Uterus (tissue), 4 donors: ENCODE results near the gene CDKAL1. TPM values are rescaled to one million over a fixed set of nuclear protein-coding genes. Genes with fewer than 3 reads are reported as not detected.

Experiments
- DNase-seq, 2 donors: peaks; one replicate each; pipeline ENCODE4 v3.0.0-alpha.2; 2019 to 2020
- H3K27ac ChIP-seq, 2 donors: fragments of 200-600 bp; sonication (generic); 1 replicate in 1 of 2; 2 replicates in 1 of 2; pipeline ENCODE4 v1.5.1; 2016 to 2018
- H3K27me3 ChIP-seq, 2 donors: fragments of 200-600 bp; sonication (generic); one replicate each; pipeline ENCODE4 v1.5.1; 2018 to 2019; ENCODE audit warnings: control low read depth in 1 of 2
- H3K36me3 ChIP-seq, 2 donors: fragments of 200-600 bp; sonication (generic); one replicate each; pipeline ENCODE4 v1.5.1; 2019; ENCODE audit warnings: control low read depth in 1 of 2
- H3K4me1 ChIP-seq, 2 donors: fragments of 200-600 bp; sonication (generic); one replicate each; pipeline ENCODE4 v1.5.1; 2018 to 2019; ENCODE audit warnings: control low read depth in 1 of 2
- H3K4me3 ChIP-seq, 2 donors: fragments of 200-600 bp; sonication (generic); 1 replicate in 1 of 2; 2 replicates in 1 of 2; pipeline ENCODE4 v1.5.1; 2018 to 2019; ENCODE audit warnings: mild to moderate bottlenecking in 1 of 2
- H3K9me3 ChIP-seq, 2 donors: fragments of 200-600 bp; sonication (generic); one replicate each; pipeline ENCODE4 v1.5.1; 2019; ENCODE audit warnings: control low read depth in 1 of 2
- POLR2A ChIP-seq, 2 donors: fragments of 450-650 bp; IDR thresholded peaks; one replicate each; pipeline ENCODE4 v1.6.1; 2016; ENCODE audit warnings: antibody characterized with exemption in 2 of 2, mild to moderate bottlenecking in 1 of 2, moderate library complexity in 1 of 2
- intact Hi-C: fragments of 100-400 bp; cut with DNase I; formaldehyde crosslinking; loops from one replicate; pipeline ENCODE4 v1.15.1; 2023; ENCODE audit warnings: low total_unique reads
- total RNA-seq, 4 donors: library from RNA; depleted of rRNA in 3 of 4; stranded (reverse); fragments of >200 nt in 3 of 4; gene quantifications; one replicate each; pipeline versions ENCODE4 v1.1.0 to v1.2.4, GENCODE V29; 2014 to 2023
- TF ChIP-seq, protein P1 (sequence below), 4 experiments: fragments of 200-600 bp in 2 of 4; fragments of 450-650 bp in 2 of 4; sonication (generic) in 2 of 4; IDR thresholded peaks; one replicate each; pipeline ENCODE4 v1.5.1; 2016 to 2019; ENCODE audit warnings: antibody characterized with exemption in 4 of 4, mild to moderate bottlenecking in 2 of 4, moderate library complexity in 1 of 4
- donor health status: DM: yes; HTN: yes; CAD: no.

CDKAL1 gene
- total RNA-seq, 4 donors from 2014 or later: 5.0 to 51.7 (median 18.9) TPM

GRCh38 chr6:20983961-20984360 lies 449.7 kb downstream of the CDKAL1 start:
- Histone ChIP-seq H3K27me3 (no peaks in the 10 kb centered on the region), H3K9me3 (peaks cover 0 to 4% of the 10 kb centered on the region in 2 donors), H3K36me3 (no peaks in the 10 kb centered on the region), H3K4me3 (no peak overlapping the region), H3K27ac (no peak overlapping the region), H3K4me1 (no peaks in the 10 kb centered on the region)
- TF ChIP-seq, protein P1, sequence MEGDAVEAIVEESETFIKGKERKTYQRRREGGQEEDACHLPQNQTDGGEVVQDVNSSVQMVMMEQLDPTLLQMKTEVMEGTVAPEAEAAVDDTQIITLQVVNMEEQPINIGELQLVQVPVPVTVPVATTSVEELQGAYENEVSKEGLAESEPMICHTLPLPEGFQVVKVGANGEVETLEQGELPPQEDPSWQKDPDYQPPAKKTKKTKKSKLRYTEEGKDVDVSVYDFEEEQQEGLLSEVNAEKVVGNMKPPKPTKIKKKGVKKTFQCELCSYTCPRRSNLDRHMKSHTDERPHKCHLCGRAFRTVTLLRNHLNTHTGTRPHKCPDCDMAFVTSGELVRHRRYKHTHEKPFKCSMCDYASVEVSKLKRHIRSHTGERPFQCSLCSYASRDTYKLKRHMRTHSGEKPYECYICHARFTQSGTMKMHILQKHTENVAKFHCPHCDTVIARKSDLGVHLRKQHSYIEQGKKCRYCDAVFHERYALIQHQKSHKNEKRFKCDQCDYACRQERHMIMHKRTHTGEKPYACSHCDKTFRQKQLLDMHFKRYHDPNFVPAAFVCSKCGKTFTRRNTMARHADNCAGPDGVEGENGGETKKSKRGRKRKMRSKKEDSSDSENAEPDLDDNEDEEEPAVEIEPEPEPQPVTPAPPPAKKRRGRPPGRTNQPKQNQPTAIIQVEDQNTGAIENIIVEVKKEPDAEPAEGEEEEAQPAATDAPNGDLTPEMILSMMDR (IDR thresholded peaks at IDR 0.05): no peak
- no peak for TF ChIP-seq POLR2A (IDR thresholded peaks at IDR 0.05)
- DNase-seq: no peak
- intact Hi-C loops: no loop called here

DNA sequence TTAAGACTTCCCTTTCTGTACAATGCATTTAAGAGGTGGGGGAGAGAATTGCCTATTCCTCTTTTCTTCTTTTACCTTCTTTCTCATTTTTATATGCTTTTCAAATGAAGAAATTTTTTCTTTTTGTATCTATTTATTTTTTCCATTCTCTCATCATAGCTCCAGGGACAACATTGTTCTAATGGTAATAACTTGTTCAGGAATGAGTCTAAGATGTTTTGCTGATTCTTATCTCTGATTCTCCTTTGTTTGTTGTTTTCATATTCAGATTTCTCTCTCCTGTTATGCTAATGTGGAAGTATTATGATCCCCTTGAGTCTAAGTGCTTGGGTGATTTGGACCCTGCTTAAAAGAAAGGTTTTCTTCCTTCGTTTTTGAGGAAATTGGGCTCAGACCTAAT lies 451.6 kb downstream of the CDKAL1 start:
- TF ChIP-seq, protein P1 (IDR thresholded peaks at IDR 0.05): no peak
- TF ChIP-seq POLR2A (IDR thresholded peaks at IDR 0.05): no peak
- Histone ChIP-seq H3K36me3 (no peaks in the 10 kb centered on the region), H3K9me3 (peaks cover 0 to 4% of the 10 kb centered on the region in 2 donors), H3K27me3 (no peaks in the 10 kb centered on the region), H3K27ac (no peak overlapping the region), H3K4me1 (no peaks in the 10 kb centered on the region), H3K4me3 (no peak overlapping the region)
- intact Hi-C loops: no loop called here
- no peak for DNase-seq

GRCh38 chr6:20991910-20992309 lies 457.7 kb downstream of the CDKAL1 start:
- H3K4me1 ChIP-seq: no peaks in the 10 kb centered on the region
- no peak for DNase-seq
- H3K27ac ChIP-seq: no peak overlapping the region
- no peaks in the 10 kb centered on the region for H3K36me3 ChIP-seq
- TF ChIP-seq, protein P1 (IDR thresholded peaks at IDR 0.05): no peak
- no peak for TF ChIP-seq POLR2A (IDR thresholded peaks at IDR 0.05)
- intact Hi-C loops: no loop called here
- H3K27me3 ChIP-seq: no peaks in the 10 kb centered on the region
- H3K9me3 ChIP-seq: no peaks in the 10 kb centered on the region
- no peak overlapping the region for H3K4me3 ChIP-seq

- no peak for TF ChIP-seq POLR2A (IDR thresholded peaks at IDR 0.05)
- no peak overlapping the region for H3K27ac ChIP-seq
- intact Hi-C loops: no loop called here
- no peak for DNase-seq
- no peaks in the 10 kb centered on the region for H3K4me1 ChIP-seq
- H3K4me3 ChIP-seq: no peak overlapping the region
- no peaks in the 10 kb centered on the region for H3K9me3 ChIP-seq
- H3K27me3 ChIP-seq: no peaks in the 10 kb centered on the region
- no peaks in the 10 kb centered on the region for H3K36me3 ChIP-seq
These were observed 461.8 kb downstream of the CDKAL1 start for GRCh38 chr6:20996099-20996498.

DNA sequence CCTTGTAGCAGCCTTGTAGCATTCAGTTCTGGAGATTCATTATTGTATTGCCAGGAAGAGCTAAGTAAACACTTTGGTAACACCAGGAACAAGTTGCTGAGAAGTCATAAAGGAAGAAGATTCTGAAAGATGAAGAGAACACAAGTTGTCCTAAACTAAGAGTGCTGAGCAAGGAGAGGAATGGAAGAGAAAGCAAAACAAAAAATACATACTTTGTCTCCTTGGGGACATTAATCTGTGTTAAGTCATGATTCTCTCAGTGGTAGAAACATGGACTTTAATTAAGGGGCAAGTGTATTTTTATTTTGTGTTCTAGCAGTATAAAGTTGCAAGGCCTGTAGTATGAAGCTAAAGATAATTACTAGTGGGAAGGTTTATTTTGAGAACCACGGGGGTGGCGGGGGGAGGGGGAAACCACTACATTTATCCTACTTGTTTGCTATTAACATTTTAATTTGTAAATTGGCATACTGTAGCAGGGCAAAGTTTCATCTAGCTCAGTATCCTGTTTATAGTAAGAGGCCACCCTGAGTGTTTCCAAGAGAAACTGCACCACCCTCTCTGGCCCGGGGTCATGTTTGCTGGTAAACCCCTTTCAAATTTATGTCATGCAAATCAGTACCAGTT lies 463.0 kb downstream of the CDKAL1 start:
- intact Hi-C loops: no loop called here
- DNase-seq: no peak
- Histone ChIP-seq H3K27me3 (no peaks in the 10 kb centered on the region), H3K36me3 (no peaks in the 10 kb centered on the region), H3K4me3 (no peak overlapping the region), H3K9me3 (no peaks in the 10 kb centered on the region), H3K27ac (no peak overlapping the region), H3K4me1 (no peaks in the 10 kb centered on the region)
- no peak for TF ChIP-seq POLR2A (IDR thresholded peaks at IDR 0.05)
- TF ChIP-seq, protein P1 (IDR thresholded peaks at IDR 0.05): no peak

- no peak overlapping the region for H3K27ac ChIP-seq
- no peak for TF ChIP-seq POLR2A (IDR thresholded peaks at IDR 0.05)
- TF ChIP-seq, protein P1 (IDR thresholded peaks at IDR 0.05): no peak
- H3K36me3 ChIP-seq: no peaks in the 10 kb centered on the region
- H3K9me3 ChIP-seq: no peaks in the 10 kb centered on the region
- H3K4me3 ChIP-seq: no peak overlapping the region
- no peaks in the 10 kb centered on the region for H3K27me3 ChIP-seq
- no peaks in the 10 kb centered on the region for H3K4me1 ChIP-seq
- intact Hi-C loops: no loop called here
- DNase-seq: no peak
These were observed 463.5 kb downstream of the CDKAL1 start for GRCh38 chr6:20997770-20998147.
